Caco-2 (cell line): Measurements from ENCODE around the gene LRP1B. TPM values are rescaled to one million over a fixed set of nuclear protein-coding genes. Genes with fewer than 3 reads are reported as not detected.

Experiments used
- BruUV-seq: library from RNA; stranded (reverse); fragments of 400-500 nt; replicated peaks from 2 replicates; lab custom pipeline; 2021; lab: Mats Ljungman, UMichigan
- CTCF ChIA-PET: fragments of 300-600 bp; sonication (Branson Sonifier 250); formaldehyde crosslinking; loops from one replicate; lab custom pipeline; 2022; ENCODE audit warnings: antibody characterized with exemption; lab: Charles Lee
- POLR2A ChIA-PET: fragments of 300-600 bp; sonication (Branson Sonifier 250); formaldehyde crosslinking; loops from one replicate; lab custom pipeline; 2022; ENCODE audit warnings: antibody characterized with exemption; lab: Charles Lee
- DNase-seq, 2 experiments: peaks; one replicate each; pipeline versions ENCODE4 v3.0.0 to v3.0.0-alpha.2; 2020 to 2022
- H3K27me3 ChIP-seq: replicated peaks from 2 replicates; pipeline ENCODE4 v1.6.0; 2011; ENCODE audit warnings: low read length; ENCODE audit not compliant: control insufficient read depth, insufficient read depth
- H3K36me3 ChIP-seq: 2 replicates; pipeline ENCODE4 v1.5.1; 2011; ENCODE audit warnings: low read length; ENCODE audit not compliant: control insufficient read depth, insufficient read depth
- H3K4me1 ChIP-seq: fragments of 250-450 bp; sonication (Bioruptor Pico); 2 replicates; pipeline ENCODE4 v1.5.1; 2020; ENCODE audit warnings: mild to moderate bottlenecking
- H3K4me3 ChIP-seq: 2 replicates; pipeline ENCODE4 v1.5.1; 2011; ENCODE audit warnings: low read depth, mild to moderate bottlenecking, control low read depth, low read length
- H3K9me3 ChIP-seq: fragments of 250-450 bp; sonication (Bioruptor Pico); 2 replicates; pipeline ENCODE4 v1.5.1; 2020; ENCODE audit warnings: mild to moderate bottlenecking, moderate library complexity
- H3K27ac Mint-ChIP-seq: one replicate; pipeline ENCODE4 v1.8.0; 2022; ENCODE audit warnings: mixed read lengths; ENCODE audit not compliant: unreplicated experiment
- H3K27me3 Mint-ChIP-seq: one replicate; pipeline ENCODE4 v1.8.0; 2022; ENCODE audit warnings: mixed read lengths; ENCODE audit not compliant: insufficient read depth, unreplicated experiment
- H3K36me3 Mint-ChIP-seq: one replicate; pipeline ENCODE4 v1.8.0; 2022; ENCODE audit warnings: mild to moderate bottlenecking, mixed read lengths; ENCODE audit not compliant: insufficient read depth, unreplicated experiment
- H3K4me1 Mint-ChIP-seq: one replicate; pipeline ENCODE4 v1.8.0; 2022; ENCODE audit warnings: low read depth, mixed read lengths; ENCODE audit not compliant: unreplicated experiment
- H3K4me3 Mint-ChIP-seq: one replicate; pipeline ENCODE4 v1.8.0; 2022; ENCODE audit warnings: mild to moderate bottlenecking, moderate library complexity, mixed read lengths; ENCODE audit not compliant: unreplicated experiment
- H3K9me3 Mint-ChIP-seq: one replicate; pipeline ENCODE4 v1.8.0; 2022; ENCODE audit warnings: mixed read lengths; ENCODE audit not compliant: unreplicated experiment
- CTCF ChIP-seq, 2 experiments: fragments of 200-600 bp in 1 of 2; IDR thresholded peaks; 1 replicate in 1 of 2; 2 replicates in 1 of 2; pipeline versions ENCODE4 v1.5.1 to v1.8.0; 2011 to 2022; ENCODE audit warnings: antibody characterized with exemption in 1 of 2, control low read depth in 1 of 2, inconsistent platforms in 1 of 2, low read depth in 1 of 2, low read length in 1 of 2, mild to moderate bottlenecking in 1 of 2, moderate library complexity in 1 of 2; ENCODE audit not compliant: insufficient read depth in 1 of 2, severe bottlenecking in 1 of 2, unreplicated experiment in 1 of 2
- intact Hi-C: fragments of 100-400 bp; cut with micrococcal nuclease; formaldehyde crosslinking; loops from one replicate; pipeline ENCODE4 v1.10.0; 2022; ENCODE audit not compliant: unreplicated experiment
- total RNA-seq: library from RNA; stranded (reverse); gene quantifications from 2 replicates; pipeline ENCODE4 v1.2.3, GENCODE V29; 2022

The LRP1B gene
- total RNA-seq, 1 experiment from 2014 or later: not detected

- no peaks in the 10 kb centered on the region for H3K36me3 Mint-ChIP-seq
- no peaks in the 10 kb centered on the region for H3K27me3 ChIP-seq
- peaks cover 3% of the 10 kb centered on the region for H3K27me3 Mint-ChIP-seq
- TF ChIP-seq CTCF (IDR thresholded peaks at IDR 0.05; ENCODE audit: insufficient read depth in 1 of 2, low read depth in 1 of 2, low read length in 1 of 2, severe bottlenecking in 1 of 2, unreplicated experiment in 1 of 2): no peak
- ChIA-PET POLR2A (no interaction called here), CTCF (no interaction called here)
- H3K9me3 ChIP-seq: no peaks in the 10 kb centered on the region
- H3K4me1 Mint-ChIP-seq: no peaks in the 10 kb centered on the region
- no peaks in the 10 kb centered on the region for H3K4me1 ChIP-seq
- H3K4me3 Mint-ChIP-seq: no peak overlapping the region
- no peaks in the 10 kb centered on the region for H3K36me3 ChIP-seq
- H3K27ac Mint-ChIP-seq: no peak overlapping the region
- no TSS peak for BruUV-seq
- no peak for DNase-seq
- H3K9me3 Mint-ChIP-seq: no peaks in the 10 kb centered on the region
- intact Hi-C loops: no loop called here
- no peak overlapping the region for H3K4me3 ChIP-seq
These were observed 163.3 kb downstream of the LRP1B start for GRCh38 chr2:141967503-141967902.

GRCh38 chr2:141959941-141960340 lies 170.9 kb downstream of the LRP1B start:
- H3K27me3 ChIP-seq: no peaks in the 10 kb centered on the region
- H3K4me3 ChIP-seq: no peak overlapping the region
- ChIA-PET CTCF (no interaction called here), POLR2A (no interaction called here)
- intact Hi-C loops: no loop called here
- H3K36me3 ChIP-seq: no peaks in the 10 kb centered on the region
- Mint-ChIP-seq H3K4me1 (no peaks in the 10 kb centered on the region), H3K27me3 (no peaks in the 10 kb centered on the region), H3K9me3 (no peaks in the 10 kb centered on the region), H3K27ac (no peak overlapping the region), H3K4me3 (no peak overlapping the region), H3K36me3 (no peaks in the 10 kb centered on the region)
- H3K4me1 ChIP-seq: no peaks in the 10 kb centered on the region
- H3K9me3 ChIP-seq: no peaks in the 10 kb centered on the region
- BruUV-seq: no TSS peak
- no peak for DNase-seq
- TF ChIP-seq CTCF (IDR thresholded peaks at IDR 0.05; ENCODE audit: insufficient read depth in 1 of 2, low read depth in 1 of 2, low read length in 1 of 2, severe bottlenecking in 1 of 2, unreplicated experiment in 1 of 2): no peak

GRCh38 chr2:141959016-141959415 lies 171.8 kb downstream of the LRP1B start:
- Histone ChIP-seq H3K36me3 (no peaks in the 10 kb centered on the region), H3K4me1 (no peaks in the 10 kb centered on the region), H3K27me3 (no peaks in the 10 kb centered on the region), H3K4me3 (no peak overlapping the region), H3K9me3 (no peaks in the 10 kb centered on the region)
- H3K36me3 Mint-ChIP-seq: no peaks in the 10 kb centered on the region
- ChIA-PET CTCF (no interaction called here), POLR2A (no interaction called here)
- BruUV-seq: no TSS peak
- H3K9me3 Mint-ChIP-seq: no peaks in the 10 kb centered on the region
- H3K27ac Mint-ChIP-seq: no peak overlapping the region
- H3K4me3 Mint-ChIP-seq: no peak overlapping the region
- no peak for TF ChIP-seq CTCF (IDR thresholded peaks at IDR 0.05; ENCODE audit: insufficient read depth in 1 of 2, low read depth in 1 of 2, low read length in 1 of 2, severe bottlenecking in 1 of 2, unreplicated experiment in 1 of 2)
- H3K27me3 Mint-ChIP-seq: no peaks in the 10 kb centered on the region
- H3K4me1 Mint-ChIP-seq: no peaks in the 10 kb centered on the region
- no peak for DNase-seq
- intact Hi-C loops: no loop called here
